Lower leg skin (tissue), 3 donors: ENCODE data around the gene SLCO1A2.

ENCODE experiments used
- POLR2A ChIP-seq, 2 donors: fragments of 450-650 bp; IDR thresholded peaks; one replicate each; pipeline ENCODE4 v1.6.1; 2016 to 2017; ENCODE audit warnings: antibody characterized with exemption in 2 of 2, mild to moderate bottlenecking in 1 of 2, moderate library complexity in 1 of 2
- TF ChIP-seq, protein P1 (sequence below), 3 donors: fragments of 450-650 bp; IDR thresholded peaks; one replicate each; pipeline ENCODE4 v1.5.1; 2016; ENCODE audit warnings: antibody characterized with exemption in 3 of 3, mild to moderate bottlenecking in 3 of 3, moderate library complexity in 2 of 3

DNA sequence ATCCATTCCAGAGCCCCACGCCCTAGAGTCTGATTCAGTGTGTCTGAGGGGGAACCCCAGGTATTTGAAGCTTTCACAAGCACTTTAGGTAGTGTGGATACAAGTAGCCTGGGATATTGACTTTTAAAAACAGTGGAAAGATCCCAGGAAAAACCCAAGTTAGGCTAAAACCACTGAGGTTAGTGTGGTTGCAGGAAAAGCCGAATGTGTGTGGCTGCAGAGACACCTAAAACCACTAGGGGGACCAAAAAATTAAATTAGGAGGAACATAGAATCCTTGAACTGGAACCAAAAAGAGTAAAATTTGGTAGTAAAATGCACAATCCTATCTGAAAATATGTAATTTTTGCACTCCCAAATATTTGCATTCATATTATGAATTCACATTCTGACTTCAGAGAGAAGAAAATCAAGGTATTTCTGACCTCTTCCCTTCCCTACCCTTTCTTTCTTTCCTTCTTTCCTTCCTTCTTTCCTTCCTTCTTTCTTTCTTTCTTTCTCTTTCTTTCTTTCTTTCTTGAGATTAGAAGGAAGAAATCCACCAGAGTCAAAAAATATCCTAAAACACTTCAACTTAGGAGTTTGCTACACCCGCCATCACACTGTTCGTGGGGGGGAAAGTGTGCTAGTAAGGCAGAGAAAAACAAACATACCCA is 37.8 kb downstream of the SLCO1A2 start:
- TF ChIP-seq, protein P1, sequence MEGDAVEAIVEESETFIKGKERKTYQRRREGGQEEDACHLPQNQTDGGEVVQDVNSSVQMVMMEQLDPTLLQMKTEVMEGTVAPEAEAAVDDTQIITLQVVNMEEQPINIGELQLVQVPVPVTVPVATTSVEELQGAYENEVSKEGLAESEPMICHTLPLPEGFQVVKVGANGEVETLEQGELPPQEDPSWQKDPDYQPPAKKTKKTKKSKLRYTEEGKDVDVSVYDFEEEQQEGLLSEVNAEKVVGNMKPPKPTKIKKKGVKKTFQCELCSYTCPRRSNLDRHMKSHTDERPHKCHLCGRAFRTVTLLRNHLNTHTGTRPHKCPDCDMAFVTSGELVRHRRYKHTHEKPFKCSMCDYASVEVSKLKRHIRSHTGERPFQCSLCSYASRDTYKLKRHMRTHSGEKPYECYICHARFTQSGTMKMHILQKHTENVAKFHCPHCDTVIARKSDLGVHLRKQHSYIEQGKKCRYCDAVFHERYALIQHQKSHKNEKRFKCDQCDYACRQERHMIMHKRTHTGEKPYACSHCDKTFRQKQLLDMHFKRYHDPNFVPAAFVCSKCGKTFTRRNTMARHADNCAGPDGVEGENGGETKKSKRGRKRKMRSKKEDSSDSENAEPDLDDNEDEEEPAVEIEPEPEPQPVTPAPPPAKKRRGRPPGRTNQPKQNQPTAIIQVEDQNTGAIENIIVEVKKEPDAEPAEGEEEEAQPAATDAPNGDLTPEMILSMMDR (IDR thresholded peaks at IDR 0.05): no peak
- TF ChIP-seq POLR2A (IDR thresholded peaks at IDR 0.05): no peak
